Activated CD4-positive, alpha-beta T cell treated with anti-CD3 and anti-CD28 coated beads for 1 hour (primary cell): ENCODE data around the gene ARL5A.
A peak's percentile ranks its signal among the peaks of the same experiment; 100 is the strongest.
"Not testable (repeated sequence)": the region's sequence is repeated elsewhere in the genome, so short reads cannot be mapped to it uniquely, and the experiment has no call there.

Source experiments
- DNase-seq: peaks from one replicate; pipeline ENCODE4 v3.0.0-alpha.2; 2020

The ARL5A gene

GRCh38 chr2:151828143-151828889, at the start of gene ARL5A:
Gene ARL5A (minus strand): TSS chr2:151828421. CDS start chr2:151828176, 245 bp downstream.
- DNase-seq = peak; percentile 93

- DNase-seq = not testable (repeated sequence)
Measured at GRCh38 chr2:151875631-151876030, 47.4 kb upstream of the ARL5A start.

DNA sequence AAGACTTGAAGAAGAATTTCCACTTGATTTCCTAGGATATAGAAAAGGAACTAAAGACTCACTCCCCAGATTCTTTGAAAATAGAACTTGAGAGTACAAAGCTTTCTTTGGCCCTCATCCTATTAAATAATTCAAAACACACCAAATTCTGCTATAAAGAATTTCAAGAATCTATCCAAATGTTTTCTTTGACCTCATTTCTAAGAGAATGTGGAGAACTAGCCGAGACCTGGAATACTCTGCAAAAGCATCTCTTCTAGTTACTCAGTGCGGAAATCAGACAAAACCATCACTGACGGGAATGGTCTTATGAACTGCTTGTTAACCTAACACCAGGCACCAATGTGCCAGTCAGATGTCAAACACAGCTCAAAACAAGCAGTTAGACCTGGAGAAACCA, 44.2 kb upstream of the ARL5A start:
- no peak for DNase-seq

- DNase-seq = no peak
Measured at GRCh38 chr2:151869291-151869690, 41.1 kb upstream of the ARL5A start.

DNA sequence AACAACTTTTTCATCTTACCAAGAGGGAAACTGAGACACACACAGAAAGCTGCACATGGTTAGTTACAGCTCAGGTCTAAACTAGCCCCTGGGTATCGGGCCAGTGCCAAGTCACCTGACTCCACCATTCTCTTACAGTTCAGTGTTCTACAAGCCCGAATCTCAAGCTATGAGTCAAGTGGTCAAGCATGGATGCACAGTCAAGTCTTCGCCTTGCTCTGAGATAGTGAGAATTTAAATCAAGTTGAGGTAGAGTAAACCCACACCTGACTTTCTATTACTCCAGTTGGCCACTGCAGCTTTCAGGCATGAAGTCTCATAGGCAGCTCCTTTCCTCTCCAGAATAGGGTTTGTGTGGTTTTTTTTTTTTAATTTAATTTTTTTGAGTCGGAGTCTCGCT, 34.5 kb upstream of the ARL5A start:
- DNase-seq = no peak

- no peak for DNase-seq
Measured at GRCh38 chr2:151861174-151861573, 33.0 kb upstream of the ARL5A start.

GRCh38 chr2:151860613-151861146, 32.5 kb upstream of the ARL5A start:
- no peak for DNase-seq

- DNase-seq = no peak
Measured at GRCh38 chr2:151860210-151860609, 32.0 kb upstream of the ARL5A start.

- no peak for DNase-seq
Measured at GRCh38 chr2:151857650-151858049, 29.4 kb upstream of the ARL5A start.

- DNase-seq = no peak
Measured at GRCh38 chr2:151855111-151855510, 26.9 kb upstream of the ARL5A start.

- no peak for DNase-seq
Measured at GRCh38 chr2:151853070-151853758, 25.0 kb upstream of the ARL5A start.

DNA sequence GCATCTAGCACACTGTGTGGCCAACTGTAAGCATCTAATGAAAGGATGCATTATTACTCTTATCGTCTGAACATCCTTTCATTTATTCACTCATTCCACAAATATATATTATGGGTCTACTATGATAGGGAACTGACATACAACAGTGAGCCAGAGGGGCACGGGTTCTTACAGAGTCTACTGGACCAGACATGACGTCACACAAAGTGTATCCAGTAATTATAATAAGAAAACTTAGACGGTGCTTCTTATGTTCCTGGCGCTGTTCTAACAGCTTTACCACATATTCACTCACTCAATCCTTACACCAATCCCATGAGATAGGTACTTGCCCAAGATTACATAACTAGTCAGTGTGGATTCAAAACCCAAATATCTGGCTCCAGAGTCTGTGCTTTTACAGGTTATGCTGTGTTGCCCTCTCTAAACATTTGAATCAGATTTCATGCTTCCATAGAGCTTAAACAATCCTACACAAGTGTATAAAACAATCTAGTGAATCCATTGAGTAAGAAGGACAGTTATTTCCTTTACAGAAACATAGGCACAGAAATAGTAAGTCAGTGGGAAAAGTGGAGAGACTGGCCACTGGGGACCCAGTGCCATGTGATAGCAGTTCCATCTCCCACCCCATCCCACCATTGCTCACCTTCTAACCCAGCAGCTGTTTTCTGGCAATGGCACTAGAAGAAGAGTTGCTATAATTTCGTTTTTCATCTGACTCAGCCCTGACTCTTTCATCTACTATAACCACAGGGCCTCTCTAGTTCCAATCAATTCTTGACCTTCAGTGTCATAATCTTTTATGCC, 24.2 kb upstream of the ARL5A start:
- no peak for DNase-seq

- no peak for DNase-seq
Measured at GRCh38 chr2:151851761-151852160, 23.5 kb upstream of the ARL5A start.

GRCh38 chr2:151849413-151850010, 21.3 kb upstream of the ARL5A start:
- no peak for DNase-seq

GRCh38 chr2:151845884-151846283, 17.7 kb upstream of the ARL5A start:
- DNase-seq = no peak

DNA sequence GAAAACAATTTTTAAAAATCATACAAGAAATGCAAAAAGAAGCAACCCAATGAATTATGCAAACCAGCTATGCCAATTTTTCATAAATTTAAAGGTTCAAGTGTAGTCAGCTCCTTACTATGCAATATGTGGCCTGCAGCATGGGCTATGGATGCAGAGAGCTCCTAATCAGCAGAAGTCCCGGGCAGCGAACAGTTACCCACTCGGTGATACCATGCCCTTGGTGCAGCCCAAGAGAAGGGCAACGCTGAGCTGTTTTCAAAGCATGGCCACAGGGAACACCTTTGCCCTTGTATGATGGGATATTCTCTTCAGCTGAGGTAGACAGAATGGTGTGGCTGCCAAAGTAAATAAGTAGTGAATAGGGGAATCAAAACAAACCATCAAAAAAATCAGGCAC, 17.3 kb upstream of the ARL5A start:
- DNase-seq = no peak

- no peak for DNase-seq
Measured at GRCh38 chr2:151844211-151844896, 16.1 kb upstream of the ARL5A start.

DNA sequence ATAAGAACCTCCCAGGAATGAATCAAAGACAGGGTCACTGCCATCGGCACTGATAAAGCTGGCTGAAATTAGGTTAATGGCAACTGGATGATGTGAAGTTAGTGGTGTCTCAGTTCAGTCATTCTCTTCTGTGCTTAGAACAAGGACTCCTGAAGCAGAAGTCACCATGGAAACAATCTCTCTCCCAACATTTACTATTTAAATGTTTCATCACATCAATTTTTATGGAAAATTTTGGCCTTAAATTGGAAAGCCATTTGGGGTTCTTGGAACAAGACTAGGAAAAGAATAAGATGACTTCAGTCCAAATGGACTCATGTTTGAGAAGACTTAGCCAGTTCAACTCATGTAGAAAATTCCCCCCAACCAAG, 15.5 kb upstream of the ARL5A start:
- DNase-seq = no peak

GRCh38 chr2:151842830-151843690, 14.8 kb upstream of the ARL5A start:
- no peak for DNase-seq

- DNase-seq = no peak
Measured at GRCh38 chr2:151841047-151841424, 12.8 kb upstream of the ARL5A start.
